HG03439 (cell line): Measurements from ENCODE around the gene WWTR1.
A peak's percentile ranks its signal among the peaks of the same experiment; 100 is the strongest.

Source experiments
- ATAC-seq: cut with Tn5 transposase; IDR thresholded peaks from one replicate; pipeline ENCODE4 v1.9.1; 2021; ENCODE audit warnings: mild to moderate bottlenecking, moderate library complexity; ENCODE audit not compliant: unreplicated experiment

The WWTR1 gene

GRCh38 chr3:149502438-149502837, 155.4 kb downstream of the WWTR1 start:
- ATAC-seq = no peak

GRCh38 chr3:149501524-149501923, 156.3 kb downstream of the WWTR1 start:
- no peak for ATAC-seq

GRCh38 chr3:149497966-149498670, 159.7 kb downstream of the WWTR1 start:
- no peak for ATAC-seq

- no peak for ATAC-seq
These were observed 160.9 kb downstream of the WWTR1 start for GRCh38 chr3:149496891-149497290.

- no peak for ATAC-seq
These were observed 162.2 kb downstream of the WWTR1 start for GRCh38 chr3:149495581-149496125.

GRCh38 chr3:149494759-149495580, 162.9 kb downstream of the WWTR1 start:
- ATAC-seq = no peak

- no peak for ATAC-seq
These were observed 163.6 kb downstream of the WWTR1 start for GRCh38 chr3:149494022-149494758.

- no peak for ATAC-seq
These were observed 164.4 kb downstream of the WWTR1 start for GRCh38 chr3:149493315-149494021.

GRCh38 chr3:149490260-149490971, 167.4 kb downstream of the WWTR1 start:
- ATAC-seq = no peak

GRCh38 chr3:149489060-149489690, 168.7 kb downstream of the WWTR1 start:
- ATAC-seq = no peak

- ATAC-seq = peak; percentile 67
These were observed 170.1 kb downstream of the WWTR1 start for GRCh38 chr3:149487598-149488197.

- ATAC-seq = no peak
These were observed 171.1 kb downstream of the WWTR1 start for GRCh38 chr3:149486726-149487125.

- ATAC-seq = no peak
These were observed 176.3 kb downstream of the WWTR1 start for GRCh38 chr3:149481491-149481890.

GRCh38 chr3:149481056-149481455, 176.8 kb downstream of the WWTR1 start:
- ATAC-seq = no peak

GRCh38 chr3:149480326-149481017, 177.4 kb downstream of the WWTR1 start:
- ATAC-seq = peak; percentile 91

GRCh38 chr3:149479621-149480325, 178.1 kb downstream of the WWTR1 start:
- no peak for ATAC-seq

GRCh38 chr3:149476225-149476624, 181.6 kb downstream of the WWTR1 start:
- no peak for ATAC-seq
